ENCODE data around the gene ITGA6. TPM values are rescaled to one million over a fixed set of nuclear protein-coding genes. Genes with fewer than 3 reads are reported as not detected.
A peak's percentile ranks its signal among the peaks of the same experiment; 100 is the strongest.

ITGA6 gene
- total and polyA plus RNA-seq, 4 donors: 13.2 to 105 (median 51.9) TPM

DNA sequence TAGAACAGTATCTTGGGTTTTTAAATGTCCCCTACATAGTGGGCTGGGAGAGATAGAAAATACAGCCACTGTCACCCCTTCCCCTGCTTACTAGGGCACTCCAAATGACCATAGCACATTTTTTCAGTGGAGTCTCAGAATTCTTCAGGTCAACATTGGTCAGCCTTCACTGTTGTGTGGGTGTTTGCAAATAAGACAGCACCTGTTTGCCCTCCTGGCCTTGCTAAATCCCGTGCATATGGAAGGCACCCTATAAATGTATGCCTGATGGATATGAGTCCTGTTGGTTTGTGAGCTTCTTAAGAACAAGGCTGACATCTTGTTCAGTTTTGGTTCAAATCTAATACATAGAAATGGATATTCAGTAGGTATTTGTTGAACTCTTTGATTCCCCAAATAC, 12.5 kb downstream of the ITGA6 start:
- Histone ChIP-seq H3K27ac (ENCODE audit: low read depth in 1 of 2, low read length in 1 of 2) (no peak overlapping the region), H3K36me3 (ENCODE audit: control insufficient read depth in 4 of 4, insufficient read depth in 4 of 4, low read length in 4 of 4) (no peaks in the 10 kb centered on the region), H3K4me1 (ENCODE audit: control insufficient read depth in 5 of 5, insufficient read depth in 5 of 5, low read length in 5 of 5) (peaks cover 0 to 27% (median 3%) of the 10 kb centered on the region in 5 donors), H3K27me3 (ENCODE audit: control insufficient read depth in 3 of 3, insufficient read depth in 3 of 3, low read length in 2 of 3) (no peaks in the 10 kb centered on the region), H3K9me3 (ENCODE audit: control insufficient read depth in 4 of 4, insufficient read depth in 3 of 4, low read length in 3 of 4) (no peaks in the 10 kb centered on the region), H3K9ac (ENCODE audit: insufficient read depth in 1 of 2, low read length in 2 of 2) (no peak overlapping the region), H3K4me3 (no peak overlapping the region)
- DNase-seq: no peak
- TF ChIP-seq CTCF (IDR thresholded peaks at IDR 0.05; ENCODE audit: control extremely low read depth, extremely low read depth): no peak
- 87 to 92% methylated on average over 1 of the region's 1 CpG for WGBS, 2 donors
- no peak for ATAC-seq (ENCODE audit: insufficient read depth, low FRiP score)

DNA sequence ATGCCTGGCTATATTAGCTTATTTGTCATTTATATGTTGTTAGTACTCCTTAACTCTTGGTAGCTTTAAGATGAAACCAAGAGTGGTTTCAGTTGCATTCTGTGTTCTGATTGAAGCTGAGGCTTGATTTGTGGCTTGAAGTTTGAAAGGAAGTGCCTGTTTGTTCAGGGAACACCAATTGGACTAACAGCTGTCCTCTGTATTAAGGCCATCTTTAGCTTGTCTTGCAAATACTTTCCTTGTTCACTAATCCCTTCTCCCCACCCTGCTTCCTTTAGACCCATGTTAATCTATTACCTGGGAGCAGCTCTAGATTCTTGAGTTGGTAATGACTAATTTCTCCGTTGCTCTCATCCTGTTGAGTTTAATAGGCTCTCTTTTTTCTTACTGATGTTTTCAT, 13.4 kb downstream of the ITGA6 start:
- H3K4me3 ChIP-seq: no peak overlapping the region
- DNase-seq (peak in 1 of 3 donors; percentile 57), ATAC-seq (ENCODE audit: insufficient read depth, low FRiP score) (no peak)
- H3K36me3 ChIP-seq (ENCODE audit: control insufficient read depth in 4 of 4, insufficient read depth in 4 of 4, low read length in 4 of 4): no peaks in the 10 kb centered on the region
- no peaks in the 10 kb centered on the region for H3K27me3 ChIP-seq (ENCODE audit: control insufficient read depth in 3 of 3, insufficient read depth in 3 of 3, low read length in 2 of 3)
- H3K9ac ChIP-seq (ENCODE audit: insufficient read depth in 1 of 2, low read length in 2 of 2): no peak overlapping the region
- no peak overlapping the region for H3K27ac ChIP-seq (ENCODE audit: low read depth in 1 of 2, low read length in 1 of 2)
- WGBS, 2 donors: 60 to 63% methylated on average over 1 of the region's 1 CpG
- peaks cover 3 to 29% (median 6%) of the 10 kb centered on the region in 5 donors for H3K4me1 ChIP-seq (ENCODE audit: control insufficient read depth in 5 of 5, insufficient read depth in 5 of 5, low read length in 5 of 5)
- TF ChIP-seq CTCF (IDR thresholded peaks at IDR 0.05; ENCODE audit: control extremely low read depth, extremely low read depth): no peak
- no peaks in the 10 kb centered on the region for H3K9me3 ChIP-seq (ENCODE audit: control insufficient read depth in 4 of 4, insufficient read depth in 3 of 4, low read length in 3 of 4)

DNA sequence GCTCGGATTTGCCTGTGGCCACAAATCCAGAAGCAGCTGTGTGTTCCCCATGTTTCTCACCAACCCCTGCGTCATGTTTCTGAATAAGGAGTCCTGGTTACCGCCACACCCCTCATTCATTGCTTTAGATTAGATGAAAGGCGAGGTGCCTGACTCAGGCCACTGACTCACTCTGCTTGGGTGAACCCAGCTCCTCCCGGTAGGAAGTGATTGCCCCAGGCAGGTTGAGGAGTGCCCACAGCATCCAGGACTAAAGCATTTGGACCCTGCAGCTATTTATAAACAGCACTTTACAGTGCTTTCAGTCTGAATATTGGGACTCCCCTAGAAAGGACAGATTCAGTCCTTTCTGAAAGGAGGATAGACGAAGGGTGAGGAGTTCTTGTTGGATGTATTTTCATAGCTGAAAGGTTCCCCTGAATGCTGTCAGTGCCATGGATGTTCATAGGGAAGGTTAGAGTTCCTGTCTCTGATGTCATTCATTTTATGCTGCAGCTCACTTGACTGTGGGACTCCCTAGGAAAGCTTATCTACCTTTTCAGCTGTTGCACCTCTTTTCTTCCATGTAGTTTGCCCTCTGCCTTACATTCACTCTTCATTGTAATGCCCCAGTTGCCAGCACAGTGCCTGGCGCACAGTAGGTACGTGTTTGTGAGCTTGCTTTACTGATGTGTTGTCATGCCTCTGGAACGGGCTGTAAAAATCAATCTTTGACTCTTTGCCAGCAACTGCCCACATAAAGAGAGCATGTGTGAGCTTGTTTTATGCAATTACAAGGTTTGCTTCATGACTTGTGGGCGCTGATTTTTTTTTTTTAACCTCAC, 14.9 kb downstream of the ITGA6 start:
- no peaks in the 10 kb centered on the region for H3K36me3 ChIP-seq (ENCODE audit: control insufficient read depth in 4 of 4, insufficient read depth in 4 of 4, low read length in 4 of 4)
- no peak for TF ChIP-seq CTCF (IDR thresholded peaks at IDR 0.05; ENCODE audit: control extremely low read depth, extremely low read depth)
- DNase-seq (no peak), ATAC-seq (ENCODE audit: insufficient read depth, low FRiP score) (peak; percentile 75)
- H3K4me1 ChIP-seq (ENCODE audit: control insufficient read depth in 5 of 5, insufficient read depth in 5 of 5, low read length in 5 of 5): peaks cover 6 to 19% (median 10%) of the 10 kb centered on the region in 5 donors
- WGBS, 2 donors: 65% methylated on average over 10 of the region's 10 CpGs
- H3K4me3 ChIP-seq: no peak overlapping the region
- no peaks in the 10 kb centered on the region for H3K27me3 ChIP-seq (ENCODE audit: control insufficient read depth in 3 of 3, insufficient read depth in 3 of 3, low read length in 2 of 3)
- H3K9ac ChIP-seq (ENCODE audit: insufficient read depth in 1 of 2, low read length in 2 of 2): no peak overlapping the region
- H3K9me3 ChIP-seq (ENCODE audit: control insufficient read depth in 4 of 4, insufficient read depth in 3 of 4, low read length in 3 of 4): no peaks in the 10 kb centered on the region
- no peak overlapping the region for H3K27ac ChIP-seq (ENCODE audit: low read depth in 1 of 2, low read length in 1 of 2)
